Measurements from ENCODE around the gene ECI1.

Gene ECI1

GRCh38 chr16:2231016-2231931, 20.1 kb downstream of the ECI1 start:
- H4K20me1 ChIP-seq (ENCODE audit: control insufficient read depth, insufficient read depth, low read depth, low read length), result no peaks in the 10 kb centered on the region
- no peak overlapping the region for H3K27ac ChIP-seq (ENCODE audit: low read depth, low read length)
- H3K9me3 ChIP-seq (ENCODE audit: control insufficient read depth, insufficient read depth, low read length), result no peaks in the 10 kb centered on the region
- no peaks in the 10 kb centered on the region for H3K9me2 ChIP-seq (replicated peaks; ENCODE audit: control insufficient read depth, low read length)
- peaks cover 66% of the 10 kb centered on the region for H3K36me3 ChIP-seq (ENCODE audit: control insufficient read depth, low read length)
- H3K4me1 ChIP-seq (ENCODE audit: control insufficient read depth, low read length), result no peaks in the 10 kb centered on the region
- H3K4me2 ChIP-seq (ENCODE audit: low read length), result no peak overlapping the region
- H3K79me2 ChIP-seq (ENCODE audit: control insufficient read depth, low read length), result peaks cover 24% of the 10 kb centered on the region
- H3K27me3 ChIP-seq (ENCODE audit: control insufficient read depth, low read length), result no peaks in the 10 kb centered on the region
- TF ChIP-seq CTCF (IDR thresholded peaks at IDR 0.05; ENCODE audit: low read depth, low read length, poor library complexity, severe bottlenecking), result no peak
- TF ChIP-seq EZH2phosphoT487 (IDR thresholded peaks at IDR 0.05; ENCODE audit: borderline replicate concordance, low read length), result no peak
- H3F3A ChIP-seq (ENCODE audit: control insufficient read depth, insufficient read depth), result no peaks in the 10 kb centered on the region
- no peak overlapping the region for H3K4me3 ChIP-seq (ENCODE audit: low read length)

GRCh38 chr16:2230376-2230775, 21.0 kb downstream of the ECI1 start:
- Histone ChIP-seq H4K20me1 (ENCODE audit: control insufficient read depth, insufficient read depth, low read depth, low read length) (no peaks in the 10 kb centered on the region), H3K36me3 (ENCODE audit: control insufficient read depth, low read length) (peaks cover 64% of the 10 kb centered on the region), H3F3A (ENCODE audit: control insufficient read depth, insufficient read depth) (no peaks in the 10 kb centered on the region), H3K27me3 (ENCODE audit: control insufficient read depth, low read length) (no peaks in the 10 kb centered on the region), H3K27ac (ENCODE audit: low read depth, low read length) (no peak overlapping the region), H3K4me2 (ENCODE audit: low read length) (no peak overlapping the region), H3K79me2 (ENCODE audit: control insufficient read depth, low read length) (peaks cover 33% of the 10 kb centered on the region), H3K4me3 (ENCODE audit: low read length) (no peak overlapping the region), H3K4me1 (ENCODE audit: control insufficient read depth, low read length) (no peaks in the 10 kb centered on the region), H3K9me2 (replicated peaks; ENCODE audit: control insufficient read depth, low read length) (no peaks in the 10 kb centered on the region), H3K9me3 (ENCODE audit: control insufficient read depth, insufficient read depth, low read length) (no peaks in the 10 kb centered on the region)
- TF ChIP-seq EZH2phosphoT487 (IDR thresholded peaks at IDR 0.05; ENCODE audit: borderline replicate concordance, low read length), result no peak
- no peak for TF ChIP-seq CTCF (IDR thresholded peaks at IDR 0.05; ENCODE audit: low read depth, low read length, poor library complexity, severe bottlenecking)

DNA sequence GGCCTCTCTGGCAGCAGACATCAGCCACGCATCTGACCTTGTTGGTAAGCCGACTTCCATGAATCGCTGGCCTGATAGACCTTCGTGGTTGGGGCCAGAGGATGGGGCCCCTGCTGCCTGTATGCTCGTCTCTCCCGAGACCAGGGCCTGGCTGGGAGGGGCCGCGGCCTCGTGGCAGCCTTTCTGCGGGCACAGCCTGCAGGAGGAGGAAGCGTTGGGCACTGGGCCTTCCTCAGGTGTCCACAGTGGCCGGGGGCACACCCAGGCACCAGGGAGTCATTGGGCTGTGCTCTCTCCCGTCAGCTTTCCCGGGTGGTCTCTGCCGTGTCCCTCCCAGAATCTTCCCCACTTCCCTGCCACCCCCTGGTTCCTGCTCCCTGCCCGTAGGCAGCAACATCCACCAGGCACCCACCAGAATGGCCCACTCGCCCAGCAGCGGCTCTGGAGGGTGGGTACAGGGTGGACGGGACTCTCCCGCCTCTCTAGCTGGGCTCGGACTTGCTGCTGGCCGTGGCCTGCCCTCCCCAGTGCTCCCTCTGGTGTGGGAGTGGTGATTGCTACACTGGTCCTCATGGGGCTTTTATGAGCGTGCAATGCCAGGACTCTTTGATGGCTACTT, 21.6 kb downstream of the ECI1 start:
- H4K20me1 ChIP-seq (ENCODE audit: control insufficient read depth, insufficient read depth, low read depth, low read length), result no peaks in the 10 kb centered on the region
- H3K9me2 ChIP-seq (replicated peaks; ENCODE audit: control insufficient read depth, low read length), result no peaks in the 10 kb centered on the region
- H3K4me2 ChIP-seq (ENCODE audit: low read length), result no peak overlapping the region
- H3K79me2 ChIP-seq (ENCODE audit: control insufficient read depth, low read length), result peaks cover 39% of the 10 kb centered on the region
- TF ChIP-seq EZH2phosphoT487 (IDR thresholded peaks at IDR 0.05; ENCODE audit: borderline replicate concordance, low read length), result no peak
- no peak for TF ChIP-seq CTCF (IDR thresholded peaks at IDR 0.05; ENCODE audit: low read depth, low read length, poor library complexity, severe bottlenecking)
- H3K27ac ChIP-seq (ENCODE audit: low read depth, low read length), result no peak overlapping the region
- peaks cover 58% of the 10 kb centered on the region for H3K36me3 ChIP-seq (ENCODE audit: control insufficient read depth, low read length)
- H3K4me1 ChIP-seq (ENCODE audit: control insufficient read depth, low read length), result peaks cover 6% of the 10 kb centered on the region
- no peak overlapping the region for H3K4me3 ChIP-seq (ENCODE audit: low read length)
- H3K27me3 ChIP-seq (ENCODE audit: control insufficient read depth, low read length), result no peaks in the 10 kb centered on the region
- no peaks in the 10 kb centered on the region for H3K9me3 ChIP-seq (ENCODE audit: control insufficient read depth, insufficient read depth, low read length)
- no peaks in the 10 kb centered on the region for H3F3A ChIP-seq (ENCODE audit: control insufficient read depth, insufficient read depth)

Measured in DOHH2 (cell line).